Measurements from ENCODE around the gene UTP3.

Gene UTP3

DNA sequence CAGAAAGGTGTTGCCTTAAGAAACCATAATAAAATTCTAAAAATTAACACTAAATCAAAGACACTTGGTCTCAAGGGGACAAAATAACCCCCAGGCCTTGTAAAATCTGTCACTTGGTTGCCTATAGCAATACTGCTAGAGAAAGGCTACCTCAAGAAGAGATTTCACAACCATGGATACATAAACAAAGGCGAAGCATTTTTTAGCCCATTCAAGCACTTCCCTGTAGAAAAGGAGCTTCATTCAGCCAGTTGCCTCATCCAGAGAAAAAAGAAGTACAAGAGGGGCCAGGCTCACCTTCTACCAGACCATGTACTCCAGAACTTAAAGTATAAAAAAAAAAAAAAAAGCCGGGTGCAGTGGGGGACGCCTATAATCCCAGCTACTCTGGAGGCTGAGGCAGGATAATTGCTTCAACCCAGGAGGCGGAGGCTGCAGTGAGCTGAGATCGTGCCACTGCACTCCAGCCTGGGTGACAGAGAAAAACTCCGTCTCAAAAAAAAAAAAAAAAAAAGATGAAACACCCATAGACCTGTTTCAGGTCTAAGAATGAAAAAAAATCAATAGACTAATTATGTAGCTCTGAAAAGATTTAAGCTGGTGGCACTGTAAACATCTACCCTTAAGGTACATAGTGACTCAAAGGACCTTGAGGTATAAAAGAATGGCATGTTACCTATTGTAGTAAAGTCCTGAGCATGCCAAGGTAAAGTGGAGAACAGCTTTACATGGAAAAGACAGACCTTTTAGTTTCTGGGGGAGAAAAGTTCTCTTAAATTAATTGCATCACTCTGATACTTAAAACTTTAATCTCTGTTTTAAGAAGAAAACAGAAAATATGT lies 51.4 kb downstream of the UTP3 start:
- H3K4me3 ChIP-seq (replicated peaks; ENCODE audit: low read depth, low read length), result no peak overlapping the region
- TF ChIP-seq, protein P1, sequence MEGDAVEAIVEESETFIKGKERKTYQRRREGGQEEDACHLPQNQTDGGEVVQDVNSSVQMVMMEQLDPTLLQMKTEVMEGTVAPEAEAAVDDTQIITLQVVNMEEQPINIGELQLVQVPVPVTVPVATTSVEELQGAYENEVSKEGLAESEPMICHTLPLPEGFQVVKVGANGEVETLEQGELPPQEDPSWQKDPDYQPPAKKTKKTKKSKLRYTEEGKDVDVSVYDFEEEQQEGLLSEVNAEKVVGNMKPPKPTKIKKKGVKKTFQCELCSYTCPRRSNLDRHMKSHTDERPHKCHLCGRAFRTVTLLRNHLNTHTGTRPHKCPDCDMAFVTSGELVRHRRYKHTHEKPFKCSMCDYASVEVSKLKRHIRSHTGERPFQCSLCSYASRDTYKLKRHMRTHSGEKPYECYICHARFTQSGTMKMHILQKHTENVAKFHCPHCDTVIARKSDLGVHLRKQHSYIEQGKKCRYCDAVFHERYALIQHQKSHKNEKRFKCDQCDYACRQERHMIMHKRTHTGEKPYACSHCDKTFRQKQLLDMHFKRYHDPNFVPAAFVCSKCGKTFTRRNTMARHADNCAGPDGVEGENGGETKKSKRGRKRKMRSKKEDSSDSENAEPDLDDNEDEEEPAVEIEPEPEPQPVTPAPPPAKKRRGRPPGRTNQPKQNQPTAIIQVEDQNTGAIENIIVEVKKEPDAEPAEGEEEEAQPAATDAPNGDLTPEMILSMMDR (IDR thresholded peaks at IDR 0.05; ENCODE audit: low read depth, low read length, missing control alignments), result no peak
- DNase-seq (ENCODE audit: extremely low read depth, low read depth), result no peak
